Ascending aorta (tissue), 2 donors: ENCODE data around the gene APOBR. TPM values are rescaled to one million over a fixed set of nuclear protein-coding genes. Genes with fewer than 3 reads are reported as not detected.
"Not testable (repeated sequence)": the region's sequence is repeated elsewhere in the genome, so short reads cannot be mapped to it uniquely, and the experiment has no call there.

Source experiments
- DNase-seq, 2 donors: peaks; one replicate each; pipeline ENCODE4 v3.0.0-alpha.2; 2019; ENCODE audit warnings: low spot score in 2 of 2
- H3K27ac ChIP-seq, 2 donors: fragments of 200-600 bp; sonication (generic); one replicate each; pipeline ENCODE4 v1.5.1; 2016 to 2017; ENCODE audit warnings: mild to moderate bottlenecking in 1 of 2
- H3K27me3 ChIP-seq: fragments of 200-600 bp; sonication (generic); one replicate; pipeline ENCODE4 v1.5.1; 2017
- H3K36me3 ChIP-seq, 2 donors: fragments of 200-600 bp; sonication (generic); one replicate each; pipeline ENCODE4 v1.5.1; 2016
- H3K4me1 ChIP-seq, 2 donors: fragments of 200-600 bp; sonication (generic); one replicate each; pipeline ENCODE4 v1.5.1; 2016 to 2017; ENCODE audit warnings: mild to moderate bottlenecking in 1 of 2
- H3K4me3 ChIP-seq, 2 donors: fragments of 200-600 bp; sonication (generic); one replicate each; pipeline ENCODE4 v1.5.1; 2016 to 2017; ENCODE audit warnings: mild to moderate bottlenecking in 1 of 2
- H3K9me3 ChIP-seq, 2 donors: fragments of 200-600 bp; sonication (generic); one replicate each; pipeline ENCODE4 v1.5.1; 2016
- CTCF ChIP-seq, 3 experiments: fragments of 200-600 bp in 2 of 3; fragments of 450-650 bp in 1 of 3; sonication (generic) in 2 of 3; IDR thresholded peaks; one replicate each; pipeline ENCODE4 v1.5.1; 2016 to 2019; ENCODE audit warnings: antibody characterized with exemption in 3 of 3, mild to moderate bottlenecking in 1 of 3, moderate library complexity in 1 of 3
- intact Hi-C: fragments of 100-400 bp; cut with DNase I; formaldehyde crosslinking; loops from one replicate; pipeline ENCODE4 v1.15.1; 2023
- total RNA-seq: library from RNA; depleted of rRNA; stranded (reverse); fragments of >200 nt; gene quantifications from one replicate; pipeline ENCODE4 v1.1.0, GENCODE V29; 2016

Gene APOBR
- total RNA-seq, 1 donor from 2014 or later: 1.2 TPM

GRCh38 chr16:28543072-28543471, 48.6 kb downstream of the APOBR start:
- no peak overlapping the region for H3K4me3 ChIP-seq
- no peak for TF ChIP-seq CTCF (IDR thresholded peaks at IDR 0.05)
- no peaks in the 10 kb centered on the region for H3K27me3 ChIP-seq
- H3K27ac ChIP-seq: no peak overlapping the region
- no peaks in the 10 kb centered on the region for H3K9me3 ChIP-seq
- no peak for DNase-seq
- no peaks in the 10 kb centered on the region for H3K36me3 ChIP-seq
- H3K4me1 ChIP-seq: peaks cover under 1 to 9% of the 10 kb centered on the region in 2 donors
- intact Hi-C loops: no loop called here

- DNase-seq: no peak
- Histone ChIP-seq H3K9me3 (no peaks in the 10 kb centered on the region), H3K36me3 (no peaks in the 10 kb centered on the region), H3K27ac (no peak overlapping the region), H3K27me3 (no peaks in the 10 kb centered on the region), H3K4me3 (no peak overlapping the region), H3K4me1 (no peaks in the 10 kb centered on the region)
- TF ChIP-seq CTCF (IDR thresholded peaks at IDR 0.05): no peak
- intact Hi-C loops: no loop called here
Observed at GRCh38 chr16:28544998-28545397, 50.6 kb downstream of the APOBR start.

- H3K27ac ChIP-seq, H3K36me3 ChIP-seq, H3K9me3 ChIP-seq, intact Hi-C loops, H3K27me3 ChIP-seq, H3K4me1 ChIP-seq, H3K4me3 ChIP-seq, DNase-seq: not testable (repeated sequence)
Observed at GRCh38 chr16:28545964-28546363, 51.5 kb downstream of the APOBR start.

- no peak for TF ChIP-seq CTCF (IDR thresholded peaks at IDR 0.05)
- no peaks in the 10 kb centered on the region for H3K4me1 ChIP-seq
- H3K4me3 ChIP-seq: no peak overlapping the region
- DNase-seq: no peak
- intact Hi-C loops: no loop called here
- H3K36me3 ChIP-seq: no peaks in the 10 kb centered on the region
- H3K27ac ChIP-seq: no peak overlapping the region
- no peaks in the 10 kb centered on the region for H3K9me3 ChIP-seq
- H3K27me3 ChIP-seq: no peaks in the 10 kb centered on the region
Observed at GRCh38 chr16:28546626-28547025, 52.2 kb downstream of the APOBR start.

- Histone ChIP-seq H3K27ac (no peak overlapping the region), H3K4me3 (no peak overlapping the region), H3K27me3 (no peaks in the 10 kb centered on the region), H3K36me3 (no peaks in the 10 kb centered on the region), H3K4me1 (no peaks in the 10 kb centered on the region), H3K9me3 (no peaks in the 10 kb centered on the region)
- TF ChIP-seq CTCF (IDR thresholded peaks at IDR 0.05): no peak
- no peak for DNase-seq
- intact Hi-C loops: no loop called here
Observed at GRCh38 chr16:28548306-28548802, 53.9 kb downstream of the APOBR start.

Other genes starting within 250 kb of the APOBR start
- gene SBK1, start 202.1 kb upstream of the APOBR start, total RNA-seq: not detected
- gene NPIPB6, start 131.1 kb upstream of the APOBR start, total RNA-seq: 1.7 TPM
- gene EIF3CL, start 90.8 kb upstream of the APOBR start, total RNA-seq: 200 TPM
- not detected for gene NPIPB7, start 22.3 kb upstream of the APOBR start, total RNA-seq
- gene CLN3, start 2.6 kb upstream of the APOBR start, total RNA-seq: 16.1 TPM
- not detected for gene IL27, start 12.2 kb downstream of the APOBR start, total RNA-seq
- gene NUPR1, start 44.3 kb downstream of the APOBR start, total RNA-seq: 290 TPM
- 14.0 TPM for gene SGF29, start 59.3 kb downstream of the APOBR start, total RNA-seq
- gene SULT1A2, start 102.4 kb downstream of the APOBR start, total RNA-seq: 4.3 TPM
- gene SULT1A1, start 115.4 kb downstream of the APOBR start, total RNA-seq: 46.2 TPM
- not detected for gene NPIPB8, start 143.4 kb downstream of the APOBR start, total RNA-seq
- 356 TPM for gene EIF3C, start 216.8 kb downstream of the APOBR start, total RNA-seq